ENCODE measurements around the gene AOPEP. TPM values are rescaled to one million over a fixed set of nuclear protein-coding genes. Genes with fewer than 3 reads are reported as not detected.

Gene AOPEP
- total and polyA plus RNA-seq, 2 of the 13 experiments (the other 11 are each of a cell fraction or from before 2014, with no cell fraction given): 22.2 to 41.6 TPM

DNA sequence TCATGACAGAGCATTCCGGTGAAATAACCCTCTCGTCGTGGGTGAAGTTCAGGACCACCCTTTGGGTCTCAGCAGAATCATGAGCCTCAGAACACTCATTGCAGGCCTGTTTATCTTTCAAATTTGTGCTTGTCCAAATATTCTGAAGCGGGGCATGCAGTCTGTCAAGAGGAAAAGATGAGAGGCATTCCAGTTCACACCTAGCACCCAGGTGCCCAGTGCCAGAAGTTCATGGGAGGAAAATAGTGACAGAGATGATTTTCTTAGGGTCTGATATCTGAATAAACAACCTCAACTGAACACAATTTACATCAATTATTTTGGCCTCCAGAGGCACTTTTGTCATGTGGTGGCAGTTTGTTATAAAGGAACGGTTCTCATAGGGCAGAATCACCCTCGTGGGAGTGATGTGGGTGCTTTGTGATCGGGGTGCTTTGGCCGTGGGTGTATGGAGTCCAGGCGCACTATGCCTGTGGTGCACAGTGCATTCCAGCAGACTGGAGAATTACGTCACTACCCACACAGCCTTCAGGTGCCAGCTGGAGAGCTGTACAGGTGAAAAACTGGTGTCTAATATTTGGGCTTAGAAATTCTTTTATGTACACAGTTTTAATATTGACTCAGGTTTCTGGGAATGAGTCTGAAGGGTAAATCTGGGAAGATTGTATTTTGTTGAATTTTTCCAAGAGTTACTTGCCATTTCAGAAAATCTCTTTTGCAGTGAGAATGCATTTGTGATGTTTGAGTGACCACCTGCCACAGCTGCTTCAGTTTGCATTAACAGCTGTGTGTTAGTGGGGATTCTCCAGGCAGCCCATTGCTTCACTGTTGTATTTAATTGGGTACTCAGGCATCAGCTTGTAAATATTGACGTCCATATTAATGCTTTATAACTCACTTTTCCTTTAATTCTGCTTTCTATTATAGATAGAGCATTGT is 301.7 kb downstream of the AOPEP start (continued):
- TF ChIP-seq EP300 (IDR thresholded peaks at IDR 0.05; ENCODE audit: low read depth in 2 of 2, low read length in 2 of 2) (no peak), EP300 (CRISPR knock-in tag; IDR thresholded peaks at IDR 0.05; ENCODE audit: borderline replicate concordance) (no peak), TEAD3 (CRISPR knock-in tag; optimal IDR thresholded peaks at IDR 0.05; ENCODE audit: borderline replicate concordance) (peak; percentile 75), CREM (IDR thresholded peaks at IDR 0.05) (peak; percentile 27; the same call in 1 of the 2 replicates), CREM (CRISPR knock-in tag; IDR thresholded peaks at IDR 0.05) (no peak)

DNA sequence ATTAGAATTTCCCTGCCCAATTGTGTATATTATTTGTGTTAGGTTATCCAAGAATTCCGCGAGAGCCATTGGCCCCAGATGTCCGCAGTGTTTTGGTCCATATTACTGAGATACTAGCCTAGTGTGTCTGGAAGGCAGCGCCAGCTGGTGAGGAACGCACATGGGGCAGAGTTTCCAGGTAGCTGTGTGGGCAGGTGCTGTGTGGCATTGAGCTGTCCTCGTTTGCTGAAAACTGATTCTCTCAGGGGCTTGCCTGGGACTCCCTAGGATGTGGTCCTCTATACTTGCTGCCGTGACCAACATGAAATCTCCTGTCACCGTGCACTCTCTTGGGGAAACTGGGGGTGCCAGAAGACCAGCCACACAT is 302.3 kb downstream of the AOPEP start:
- Histone ChIP-seq H3K9me3 (ENCODE audit: low read length) (no peaks in the 10 kb centered on the region), H3K4me2 (ENCODE audit: low read depth, low read length) (peak overlapping the region; percentile 16; the same call in 1 of the 2 replicates), H3K36me3 (replicated peaks in 1 of 2; ENCODE audit: control insufficient read depth in 1 of 2, insufficient read depth in 2 of 2, low read length in 2 of 2) (peaks cover 6 to 32% of the 10 kb centered on the region in 2 experiments), H3K27me3 (ENCODE audit: control insufficient read depth in 1 of 2, insufficient read depth in 2 of 2, low read length in 2 of 2) (no peaks in the 10 kb centered on the region), H3K9ac (ENCODE audit: insufficient read depth, low read depth, low read length) (0 out of 2 replicates have a peak overlapping the region, but pooled peaks have one; percentile 10), H3K4me3 (replicated peaks in 1 of 3; ENCODE audit: insufficient read depth in 1 of 3, low read depth in 2 of 3, low read length in 3 of 3) (no peak overlapping the region), H3K4me1 (ENCODE audit: insufficient read depth, low read length) (peaks cover 98% of the 10 kb centered on the region), H2AFZ (ENCODE audit: low read length) (no peak overlapping the region), H4K20me1 (ENCODE audit: insufficient read depth, low read length) (peaks cover 3% of the 10 kb centered on the region; the same call in 1 of the 2 replicates), H3K27ac (ENCODE audit: extremely low read length, insufficient read depth, low read length) (peak overlapping the region; percentile 85), H3K79me2 (ENCODE audit: insufficient read depth, low read length) (peaks cover 98% of the 10 kb centered on the region)
- intact Hi-C loops (cut with micrococcal nuclease; ENCODE audit: unreplicated experiment) (no loop called here), in situ Hi-C loops (cut with HindIII; ENCODE audit: extremely low pct_ligation_motif_present, low pct_unique_long_range_greater_than_20kb) (no loop called here)
- WGBS (ENCODE audit: low lambda C conversion rate): 100% methylated on average over 5 of the region's 8 CpGs
- ChIA-PET POLR2A (interaction anchor here (1.1 kb wide), 1 partner anchor 18 kb away, joined by 3 read pairs; no protein-coding TSS in a partner anchor), CTCF (ENCODE audit: low intra/inter-chr PET ratio, low total read pairs) (no interaction called here)
- TF ChIP-seq, protein P1, sequence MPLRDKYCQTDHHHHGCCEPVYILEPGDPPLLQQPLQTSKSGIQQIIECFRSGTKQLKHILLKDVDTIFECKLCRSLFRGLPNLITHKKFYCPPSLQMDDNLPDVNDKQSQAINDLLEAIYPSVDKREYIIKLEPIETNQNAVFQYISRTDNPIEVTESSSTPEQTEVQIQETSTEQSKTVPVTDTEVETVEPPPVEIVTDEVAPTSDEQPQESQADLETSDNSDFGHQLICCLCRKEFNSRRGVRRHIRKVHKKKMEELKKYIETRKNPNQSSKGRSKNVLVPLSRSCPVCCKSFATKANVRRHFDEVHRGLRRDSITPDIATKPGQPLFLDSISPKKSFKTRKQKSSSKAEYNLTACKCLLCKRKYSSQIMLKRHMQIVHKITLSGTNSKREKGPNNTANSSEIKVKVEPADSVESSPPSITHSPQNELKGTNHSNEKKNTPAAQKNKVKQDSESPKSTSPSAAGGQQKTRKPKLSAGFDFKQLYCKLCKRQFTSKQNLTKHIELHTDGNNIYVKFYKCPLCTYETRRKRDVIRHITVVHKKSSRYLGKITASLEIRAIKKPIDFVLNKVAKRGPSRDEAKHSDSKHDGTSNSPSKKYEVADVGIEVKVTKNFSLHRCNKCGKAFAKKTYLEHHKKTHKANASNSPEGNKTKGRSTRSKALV (CRISPR knock-in tag; IDR thresholded peaks at IDR 0.05): no peak
- TF ChIP-seq, protein P2, sequence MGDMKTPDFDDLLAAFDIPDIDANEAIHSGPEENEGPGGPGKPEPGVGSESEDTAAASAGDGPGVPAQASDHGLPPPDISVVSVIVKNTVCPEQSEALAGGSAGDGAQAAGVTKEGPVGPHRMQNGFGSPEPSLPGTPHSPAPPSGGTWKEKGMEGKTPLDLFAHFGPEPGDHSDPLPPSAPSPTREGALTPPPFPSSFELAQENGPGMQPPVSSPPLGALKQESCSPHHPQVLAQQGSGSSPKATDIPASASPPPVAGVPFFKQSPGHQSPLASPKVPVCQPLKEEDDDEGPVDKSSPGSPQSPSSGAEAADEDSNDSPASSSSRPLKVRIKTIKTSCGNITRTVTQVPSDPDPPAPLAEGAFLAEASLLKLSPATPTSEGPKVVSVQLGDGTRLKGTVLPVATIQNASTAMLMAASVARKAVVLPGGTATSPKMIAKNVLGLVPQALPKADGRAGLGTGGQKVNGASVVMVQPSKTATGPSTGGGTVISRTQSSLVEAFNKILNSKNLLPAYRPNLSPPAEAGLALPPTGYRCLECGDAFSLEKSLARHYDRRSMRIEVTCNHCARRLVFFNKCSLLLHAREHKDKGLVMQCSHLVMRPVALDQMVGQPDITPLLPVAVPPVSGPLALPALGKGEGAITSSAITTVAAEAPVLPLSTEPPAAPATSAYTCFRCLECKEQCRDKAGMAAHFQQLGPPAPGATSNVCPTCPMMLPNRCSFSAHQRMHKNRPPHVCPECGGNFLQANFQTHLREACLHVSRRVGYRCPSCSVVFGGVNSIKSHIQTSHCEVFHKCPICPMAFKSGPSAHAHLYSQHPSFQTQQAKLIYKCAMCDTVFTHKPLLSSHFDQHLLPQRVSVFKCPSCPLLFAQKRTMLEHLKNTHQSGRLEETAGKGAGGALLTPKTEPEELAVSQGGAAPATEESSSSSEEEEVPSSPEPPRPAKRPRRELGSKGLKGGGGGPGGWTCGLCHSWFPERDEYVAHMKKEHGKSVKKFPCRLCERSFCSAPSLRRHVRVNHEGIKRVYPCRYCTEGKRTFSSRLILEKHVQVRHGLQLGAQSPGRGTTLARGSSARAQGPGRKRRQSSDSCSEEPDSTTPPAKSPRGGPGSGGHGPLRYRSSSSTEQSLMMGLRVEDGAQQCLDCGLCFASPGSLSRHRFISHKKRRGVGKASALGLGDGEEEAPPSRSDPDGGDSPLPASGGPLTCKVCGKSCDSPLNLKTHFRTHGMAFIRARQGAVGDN (CRISPR knock-in tag; IDR thresholded peaks at IDR 0.05): 0 out of 2 replicates have a peak, but pooled peaks have one; percentile 3
- ATAC-seq (no peak), FAIRE-seq (no peak), DNase-seq (ENCODE audit: low spot score) (no peak)
- BruUV-seq (replicated peaks): no TSS peak
